ENCODE data around the gene KLRC4. TPM values are rescaled to one million over a fixed set of nuclear protein-coding genes. Genes with fewer than 3 reads are reported as not detected.
"Not testable (repeated sequence)": the region's sequence is repeated elsewhere in the genome, so short reads cannot be mapped to it uniquely, and the experiment has no call there.

Gene KLRC4
- total and polyA plus RNA-seq, 2 donors = 0.57 to 1.3 TPM

DNA sequence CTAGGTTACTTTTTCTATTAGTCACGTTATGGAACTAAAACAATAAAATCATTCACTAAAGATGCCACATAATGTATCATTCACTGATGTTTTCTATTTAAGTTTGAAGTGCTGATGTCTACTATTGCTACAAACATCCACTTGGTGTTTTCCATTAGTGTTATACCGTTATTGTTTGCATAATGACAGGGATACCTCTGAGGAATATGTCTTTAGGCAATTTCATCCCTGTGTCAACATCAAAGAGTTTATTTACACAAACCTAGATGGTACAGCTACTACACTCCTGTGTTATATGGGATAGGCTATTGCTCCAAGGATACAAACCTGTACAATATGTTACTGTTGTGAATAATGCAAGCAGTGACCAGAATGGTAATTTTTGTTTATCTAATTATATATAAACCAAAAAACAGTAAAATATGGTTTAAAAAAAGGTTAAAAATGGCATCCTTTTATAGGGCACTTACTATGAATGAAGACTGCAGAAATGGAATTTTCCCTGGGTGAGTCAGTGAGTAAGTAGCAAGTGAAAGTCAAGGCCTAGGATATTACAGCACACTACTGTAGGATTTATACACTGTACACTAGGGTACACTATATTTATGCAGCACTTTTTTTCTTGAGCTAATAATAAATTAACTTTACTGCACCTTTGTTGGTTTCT, 30.2 kb upstream of the KLRC4 start:
- not testable (repeated sequence) for H3K27ac ChIP-seq (ENCODE audit: low read depth in 1 of 2, low read length in 1 of 2)

DNA sequence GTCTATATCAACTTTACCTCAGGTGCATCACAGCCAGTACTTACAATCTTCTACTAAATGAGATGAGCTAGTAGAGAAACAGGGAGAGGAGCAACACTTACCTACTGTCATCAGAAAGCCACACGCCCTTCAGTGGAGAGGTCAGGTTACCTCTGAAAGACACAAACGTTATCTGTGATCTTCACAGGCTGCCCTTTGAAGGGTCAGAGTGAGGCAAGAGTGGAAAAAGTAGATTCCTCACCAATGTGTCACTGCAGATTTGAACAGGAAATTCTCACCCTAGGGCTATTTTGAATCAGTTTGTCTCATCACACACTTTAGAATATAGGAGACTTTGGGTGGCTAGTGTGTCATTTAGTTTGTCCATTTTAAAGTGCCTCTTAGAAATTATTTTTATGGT, 28.0 kb upstream of the KLRC4 start:
- not testable (repeated sequence) for H3K27me3 ChIP-seq (ENCODE audit: control insufficient read depth in 2 of 2, insufficient read depth in 1 of 2, low read length in 1 of 2); DNase-seq (ENCODE audit: low read depth in 6 of 9, low spot score in 9 of 9); H3K4me3 ChIP-seq (ENCODE audit: low read length in 2 of 2); H3K9me3 ChIP-seq (ENCODE audit: control insufficient read depth in 2 of 2, insufficient read depth in 1 of 2, low read length in 1 of 2); H3K36me3 ChIP-seq (ENCODE audit: control insufficient read depth in 2 of 2, insufficient read depth in 2 of 2, low read length in 1 of 2); H3K4me1 ChIP-seq (ENCODE audit: control insufficient read depth in 2 of 2, insufficient read depth in 2 of 2, low read length in 2 of 2); H3K27ac ChIP-seq (ENCODE audit: low read depth in 1 of 2, low read length in 1 of 2)
- WGBS = 85% methylated on average over 1 of the region's 2 CpGs

More for the DNA sequence above, 30.2 kb upstream of the KLRC4 start:
- not testable (repeated sequence) for H3K4me1 ChIP-seq (ENCODE audit: control insufficient read depth in 2 of 2, insufficient read depth in 2 of 2, low read length in 2 of 2); H3K27me3 ChIP-seq (ENCODE audit: control insufficient read depth in 2 of 2, insufficient read depth in 1 of 2, low read length in 1 of 2); H3K36me3 ChIP-seq (ENCODE audit: control insufficient read depth in 2 of 2, insufficient read depth in 2 of 2, low read length in 1 of 2); DNase-seq (ENCODE audit: low read depth in 6 of 9, low spot score in 9 of 9); H3K9me3 ChIP-seq (ENCODE audit: control insufficient read depth in 2 of 2, insufficient read depth in 1 of 2, low read length in 1 of 2); H3K4me3 ChIP-seq (ENCODE audit: low read length in 2 of 2)
- 98% methylated on average over 2 of the region's 2 CpGs for WGBS

- not testable (repeated sequence) for H3K27me3 ChIP-seq (ENCODE audit: control insufficient read depth in 2 of 2, insufficient read depth in 1 of 2, low read length in 1 of 2); H3K9me3 ChIP-seq (ENCODE audit: control insufficient read depth in 2 of 2, insufficient read depth in 1 of 2, low read length in 1 of 2)
- peak within 1 kb of the TSS in 1 of 2 donors; percentile 17 for H3K4me3 ChIP-seq (ENCODE audit: low read length in 2 of 2)
Measured at GRCh38 chr12:10435816-10436215, 26.3 kb upstream of the KLRC4 start, which contains the start of gene KLRC2. KLRC2 (minus strand) TSS chr12:10436010; CDS start chr12:10435986, 24 bp downstream.

DNA sequence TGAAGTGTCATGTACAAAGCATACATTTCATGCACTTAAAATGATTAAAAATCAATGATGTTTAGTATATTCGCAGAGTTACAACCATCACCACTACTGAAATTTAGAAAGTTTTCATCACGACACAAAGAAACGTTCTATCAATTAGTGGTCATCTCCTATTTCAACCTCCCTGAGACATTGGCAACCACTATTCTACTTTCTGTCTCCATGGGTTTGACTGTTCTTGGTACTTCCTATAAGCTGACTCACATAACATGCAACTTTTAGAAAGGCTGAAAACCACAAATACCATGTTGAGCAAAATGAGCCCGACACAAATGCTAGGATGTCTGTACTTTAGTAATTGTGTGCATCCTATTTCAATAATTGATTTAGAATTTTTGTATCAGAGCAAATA, 21.1 kb upstream of the KLRC4 start:
- H3K4me3 ChIP-seq (ENCODE audit: low read length in 2 of 2); DNase-seq (ENCODE audit: low read depth in 6 of 9, low spot score in 9 of 9); H3K9me3 ChIP-seq (ENCODE audit: control insufficient read depth in 2 of 2, insufficient read depth in 1 of 2, low read length in 1 of 2); H3K4me1 ChIP-seq (ENCODE audit: control insufficient read depth in 2 of 2, insufficient read depth in 2 of 2, low read length in 2 of 2); H3K27me3 ChIP-seq (ENCODE audit: control insufficient read depth in 2 of 2, insufficient read depth in 1 of 2, low read length in 1 of 2); H3K27ac ChIP-seq (ENCODE audit: low read depth in 1 of 2, low read length in 1 of 2); H3K36me3 ChIP-seq (ENCODE audit: control insufficient read depth in 2 of 2, insufficient read depth in 2 of 2, low read length in 1 of 2): not testable (repeated sequence)
- WGBS = 93% methylated on average over 4 of the region's 4 CpGs

More at GRCh38 chr12:10435816-10436215, 26.3 kb upstream of the KLRC4 start, which contains the start of gene KLRC2:
- peak in 5 of 9 donors; percentile 18 to 75 (median 36) for DNase-seq (ENCODE audit: low read depth in 6 of 9, low spot score in 9 of 9)
- H3K36me3 ChIP-seq (ENCODE audit: control insufficient read depth in 2 of 2, insufficient read depth in 2 of 2, low read length in 1 of 2); H3K4me1 ChIP-seq (ENCODE audit: control insufficient read depth in 2 of 2, insufficient read depth in 2 of 2, low read length in 2 of 2): not testable (repeated sequence)
- H3K27ac ChIP-seq (ENCODE audit: low read depth in 1 of 2, low read length in 1 of 2) = peak within 1 kb of the TSS in 1 of 2 donors; percentile 3
- 35% methylated on average over 3 of the region's 3 CpGs for WGBS

DNA sequence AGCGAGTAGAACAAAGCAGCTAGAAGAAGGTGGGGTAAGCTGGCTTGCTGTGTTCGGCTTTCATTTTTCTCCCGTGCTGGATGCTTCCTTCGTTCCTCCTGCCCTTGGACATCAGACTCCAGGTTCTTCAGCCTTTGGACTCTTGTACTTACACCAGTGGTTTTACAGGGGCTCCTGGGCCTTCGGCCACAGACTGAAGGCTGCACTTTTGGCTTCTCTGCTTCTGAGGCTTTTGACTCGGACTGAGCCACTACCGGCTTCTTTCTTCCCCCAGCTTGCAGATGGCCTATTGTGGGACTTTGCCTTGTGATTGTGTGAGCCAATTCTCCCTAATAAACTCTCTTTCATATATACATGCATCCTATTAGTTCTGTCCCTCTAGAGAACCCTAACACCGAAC, 16.4 kb upstream of the KLRC4 start:
- not testable (repeated sequence) for H3K27ac ChIP-seq (ENCODE audit: low read depth in 1 of 2, low read length in 1 of 2); H3K4me3 ChIP-seq (ENCODE audit: low read length in 2 of 2); H3K9me3 ChIP-seq (ENCODE audit: control insufficient read depth in 2 of 2, insufficient read depth in 1 of 2, low read length in 1 of 2); H3K36me3 ChIP-seq (ENCODE audit: control insufficient read depth in 2 of 2, insufficient read depth in 2 of 2, low read length in 1 of 2); H3K4me1 ChIP-seq (ENCODE audit: control insufficient read depth in 2 of 2, insufficient read depth in 2 of 2, low read length in 2 of 2); H3K27me3 ChIP-seq (ENCODE audit: control insufficient read depth in 2 of 2, insufficient read depth in 1 of 2, low read length in 1 of 2); DNase-seq (ENCODE audit: low read depth in 6 of 9, low spot score in 9 of 9)
- whole genome bisulfite sequencing = 97% methylated on average over 8 of the region's 8 CpGs

- not testable (repeated sequence) for H3K27ac ChIP-seq (ENCODE audit: low read depth in 1 of 2, low read length in 1 of 2); DNase-seq (ENCODE audit: low read depth in 6 of 9, low spot score in 9 of 9); H3K27me3 ChIP-seq (ENCODE audit: control insufficient read depth in 2 of 2, insufficient read depth in 1 of 2, low read length in 1 of 2); H3K4me3 ChIP-seq (ENCODE audit: low read length in 2 of 2); H3K4me1 ChIP-seq (ENCODE audit: control insufficient read depth in 2 of 2, insufficient read depth in 2 of 2, low read length in 2 of 2); H3K9me3 ChIP-seq (ENCODE audit: control insufficient read depth in 2 of 2, insufficient read depth in 1 of 2, low read length in 1 of 2); H3K36me3 ChIP-seq (ENCODE audit: control insufficient read depth in 2 of 2, insufficient read depth in 2 of 2, low read length in 1 of 2)
- WGBS = 95% methylated on average over 1 of the region's 1 CpG
Measured at GRCh38 chr12:10424260-10424899, 14.8 kb upstream of the KLRC4 start.

DNA sequence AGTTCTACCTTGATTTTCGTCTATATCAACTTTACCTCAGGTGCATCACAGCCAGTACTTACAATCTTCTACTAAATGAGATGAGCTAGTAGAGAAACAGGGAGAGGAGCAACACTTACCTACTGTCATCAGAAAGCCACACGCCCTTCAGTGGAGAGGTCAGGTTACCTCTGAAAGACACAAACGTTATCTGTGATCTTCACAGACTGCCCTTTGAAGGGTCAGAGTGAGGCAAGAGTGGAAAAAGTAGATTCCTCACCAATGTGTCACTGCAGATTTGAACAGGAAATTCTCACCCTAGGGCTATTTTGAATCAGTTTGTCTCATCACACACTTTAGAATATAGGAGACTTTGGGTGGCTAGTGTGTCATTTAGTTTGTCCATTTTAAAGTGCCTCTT, 12.6 kb upstream of the KLRC4 start:
- DNase-seq (ENCODE audit: low read depth in 6 of 9, low spot score in 9 of 9); H3K4me1 ChIP-seq (ENCODE audit: control insufficient read depth in 2 of 2, insufficient read depth in 2 of 2, low read length in 2 of 2); H3K9me3 ChIP-seq (ENCODE audit: control insufficient read depth in 2 of 2, insufficient read depth in 1 of 2, low read length in 1 of 2); H3K4me3 ChIP-seq (ENCODE audit: low read length in 2 of 2); H3K36me3 ChIP-seq (ENCODE audit: control insufficient read depth in 2 of 2, insufficient read depth in 2 of 2, low read length in 1 of 2); H3K27ac ChIP-seq (ENCODE audit: low read depth in 1 of 2, low read length in 1 of 2); H3K27me3 ChIP-seq (ENCODE audit: control insufficient read depth in 2 of 2, insufficient read depth in 1 of 2, low read length in 1 of 2): not testable (repeated sequence)
- WGBS = 96% methylated on average over 2 of the region's 3 CpGs

GRCh38 chr12:10420334-10420733, 10.8 kb upstream of the KLRC4 start, which contains the start of gene KLRC3:
KLRC3 (minus strand) TSS chr12:10420595; CDS start chr12:10420550, 45 bp downstream.
- DNase-seq (ENCODE audit: low read depth in 6 of 9, low spot score in 9 of 9); H3K27ac ChIP-seq (ENCODE audit: low read depth in 1 of 2, low read length in 1 of 2); H3K36me3 ChIP-seq (ENCODE audit: control insufficient read depth in 2 of 2, insufficient read depth in 2 of 2, low read length in 1 of 2); H3K4me3 ChIP-seq (ENCODE audit: low read length in 2 of 2); H3K4me1 ChIP-seq (ENCODE audit: control insufficient read depth in 2 of 2, insufficient read depth in 2 of 2, low read length in 2 of 2); H3K27me3 ChIP-seq (ENCODE audit: control insufficient read depth in 2 of 2, insufficient read depth in 1 of 2, low read length in 1 of 2); H3K9me3 ChIP-seq (ENCODE audit: control insufficient read depth in 2 of 2, insufficient read depth in 1 of 2, low read length in 1 of 2): not testable (repeated sequence)
- WGBS = 22% methylated on average over 1 of the region's 1 CpG

- Histone ChIP-seq H3K4me1 (ENCODE audit: control insufficient read depth in 2 of 2, insufficient read depth in 2 of 2, low read length in 2 of 2) (peaks cover 0 to 4% of the 10 kb centered on the region in 2 donors), H3K4me3 (ENCODE audit: low read length in 2 of 2) (peak overlapping the region in 1 of 2 donors; percentile 17), H3K27me3 (ENCODE audit: control insufficient read depth in 2 of 2, insufficient read depth in 1 of 2, low read length in 1 of 2) (no peaks in the 10 kb centered on the region), H3K27ac (ENCODE audit: low read depth in 1 of 2, low read length in 1 of 2) (no peak overlapping the region), H3K36me3 (ENCODE audit: control insufficient read depth in 2 of 2, insufficient read depth in 2 of 2, low read length in 1 of 2) (no peaks in the 10 kb centered on the region), H3K9me3 (ENCODE audit: control insufficient read depth in 2 of 2, insufficient read depth in 1 of 2, low read length in 1 of 2) (no peaks in the 10 kb centered on the region)
- no peak for DNase-seq (ENCODE audit: low read depth in 6 of 9, low spot score in 9 of 9)
- WGBS = 52% methylated on average over 3 of the region's 3 CpGs
Measured at GRCh38 chr12:10408842-10409241, 715 bp downstream of the KLRC4 start.

Data from thymus (tissue), 11 donors.